ENCODE measurements around the gene PSD2.

The PSD2 gene

GRCh38 chr5:139845846-139846681, 50.5 kb downstream of the PSD2 start:
- H3K4me3 ChIP-seq (ENCODE audit: low read depth, low read length): no peak overlapping the region
- DNase-seq (ENCODE audit: low read depth): no peak
- TF ChIP-seq CTCF (IDR thresholded peaks at IDR 0.05; ENCODE audit: low read depth, low read length, missing control alignments): no peak
- in situ Hi-C loops (cut with HindIII; ENCODE audit: low sequenced_read_pairs): no loop called here

- in situ Hi-C loops (cut with HindIII; ENCODE audit: low sequenced_read_pairs): no loop called here
- no peak for TF ChIP-seq CTCF (IDR thresholded peaks at IDR 0.05; ENCODE audit: low read depth, low read length, missing control alignments)
- DNase-seq (ENCODE audit: low read depth): no peak
- no peak overlapping the region for H3K4me3 ChIP-seq (ENCODE audit: low read depth, low read length)
Measured at GRCh38 chr5:139847091-139847490, 51.5 kb downstream of the PSD2 start.

- TF ChIP-seq CTCF (IDR thresholded peaks at IDR 0.05; ENCODE audit: low read depth, low read length, missing control alignments): no peak
- no peak for DNase-seq (ENCODE audit: low read depth)
- H3K4me3 ChIP-seq (ENCODE audit: low read depth, low read length): peak overlapping the region; percentile 39
- in situ Hi-C loops (cut with HindIII; ENCODE audit: low sequenced_read_pairs): no loop called here
Measured at GRCh38 chr5:139847790-139848507, 52.3 kb downstream of the PSD2 start.

- TF ChIP-seq CTCF (IDR thresholded peaks at IDR 0.05; ENCODE audit: low read depth, low read length, missing control alignments): no peak
- in situ Hi-C loops (cut with HindIII; ENCODE audit: low sequenced_read_pairs): no loop called here
- H3K4me3 ChIP-seq (ENCODE audit: low read depth, low read length): peak overlapping the region; percentile 39
- no peak for DNase-seq (ENCODE audit: low read depth)
Measured at GRCh38 chr5:139848508-139849100, 53.0 kb downstream of the PSD2 start.

- in situ Hi-C loops (cut with HindIII; ENCODE audit: low sequenced_read_pairs): no loop called here
- no peak for DNase-seq (ENCODE audit: low read depth)
- TF ChIP-seq CTCF (IDR thresholded peaks at IDR 0.05; ENCODE audit: low read depth, low read length, missing control alignments): no peak
- H3K4me3 ChIP-seq (ENCODE audit: low read depth, low read length): no peak overlapping the region
Measured at GRCh38 chr5:139849501-139849900, 53.9 kb downstream of the PSD2 start.

GRCh38 chr5:139849942-139850341, 54.3 kb downstream of the PSD2 start:
- no peak for DNase-seq (ENCODE audit: low read depth)
- in situ Hi-C loops (cut with HindIII; ENCODE audit: low sequenced_read_pairs): no loop called here
- H3K4me3 ChIP-seq (ENCODE audit: low read depth, low read length): no peak overlapping the region
- TF ChIP-seq CTCF (IDR thresholded peaks at IDR 0.05; ENCODE audit: low read depth, low read length, missing control alignments): no peak

Measured in astrocyte of the cerebellum (primary cell).